Loucy (cell line): ENCODE measurements around the gene RNF126.

Experiments
- EZH2phosphoT487 ChIP-seq: fragments of 200-600 bp; IDR thresholded peaks from 2 replicates; pipeline ENCODE4 v1.6.1; 2018; ENCODE audit warnings: antibody characterized with exemption, mild to moderate bottlenecking, moderate library complexity, borderline replicate concordance
- TF ChIP-seq, protein P1 (sequence below): fragments of 200-600 bp; sonication (generic); conservative IDR thresholded peaks from 2 replicates; pipeline ENCODE4 v1.5.1; 2014; ENCODE audit warnings: mild to moderate bottlenecking, antibody characterized with exemption, low read length

DNA sequence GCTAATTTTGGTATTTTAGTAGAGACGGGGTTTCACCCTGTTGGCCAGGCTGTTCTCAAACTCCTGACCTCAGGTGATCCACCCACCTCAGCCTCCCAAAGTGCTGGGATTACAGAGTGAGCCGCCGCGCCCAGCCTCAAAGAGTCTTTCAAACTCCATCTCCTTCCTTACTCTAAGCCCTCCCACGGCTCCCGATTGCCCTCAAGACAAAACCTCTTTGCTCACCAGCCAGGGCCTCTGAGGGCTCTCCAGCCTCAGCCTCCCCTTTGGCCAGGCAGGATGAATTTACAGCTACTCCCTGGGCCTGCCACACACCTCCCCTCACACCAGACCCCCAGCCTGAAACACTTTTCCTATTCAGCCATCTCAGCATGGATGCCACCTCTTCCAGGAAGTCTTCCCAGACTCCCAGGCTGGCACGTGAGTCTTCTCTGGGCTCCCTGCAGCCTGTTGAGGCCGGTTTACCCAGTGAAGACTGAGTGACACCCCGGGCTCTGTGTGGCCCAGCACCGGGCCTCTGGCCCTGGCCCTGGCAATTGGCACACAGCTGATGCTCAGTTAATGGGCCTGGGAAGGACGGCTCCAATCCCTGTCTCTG is 24.7 kb upstream of the RNF126 start:
- TF ChIP-seq, protein P1, sequence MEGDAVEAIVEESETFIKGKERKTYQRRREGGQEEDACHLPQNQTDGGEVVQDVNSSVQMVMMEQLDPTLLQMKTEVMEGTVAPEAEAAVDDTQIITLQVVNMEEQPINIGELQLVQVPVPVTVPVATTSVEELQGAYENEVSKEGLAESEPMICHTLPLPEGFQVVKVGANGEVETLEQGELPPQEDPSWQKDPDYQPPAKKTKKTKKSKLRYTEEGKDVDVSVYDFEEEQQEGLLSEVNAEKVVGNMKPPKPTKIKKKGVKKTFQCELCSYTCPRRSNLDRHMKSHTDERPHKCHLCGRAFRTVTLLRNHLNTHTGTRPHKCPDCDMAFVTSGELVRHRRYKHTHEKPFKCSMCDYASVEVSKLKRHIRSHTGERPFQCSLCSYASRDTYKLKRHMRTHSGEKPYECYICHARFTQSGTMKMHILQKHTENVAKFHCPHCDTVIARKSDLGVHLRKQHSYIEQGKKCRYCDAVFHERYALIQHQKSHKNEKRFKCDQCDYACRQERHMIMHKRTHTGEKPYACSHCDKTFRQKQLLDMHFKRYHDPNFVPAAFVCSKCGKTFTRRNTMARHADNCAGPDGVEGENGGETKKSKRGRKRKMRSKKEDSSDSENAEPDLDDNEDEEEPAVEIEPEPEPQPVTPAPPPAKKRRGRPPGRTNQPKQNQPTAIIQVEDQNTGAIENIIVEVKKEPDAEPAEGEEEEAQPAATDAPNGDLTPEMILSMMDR, result no peak
- no peak for TF ChIP-seq EZH2phosphoT487
